Measurements from ENCODE around the gene HBA1. TPM values are rescaled to one million over a fixed set of nuclear protein-coding genes. Genes with fewer than 3 reads are reported as not detected.

HBA1 gene
- total and polyA plus RNA-seq, 2 of the 8 experiments (the other 6 are each of a cell fraction or from before 2014, with no cell fraction given): 2.3 TPM

DNA sequence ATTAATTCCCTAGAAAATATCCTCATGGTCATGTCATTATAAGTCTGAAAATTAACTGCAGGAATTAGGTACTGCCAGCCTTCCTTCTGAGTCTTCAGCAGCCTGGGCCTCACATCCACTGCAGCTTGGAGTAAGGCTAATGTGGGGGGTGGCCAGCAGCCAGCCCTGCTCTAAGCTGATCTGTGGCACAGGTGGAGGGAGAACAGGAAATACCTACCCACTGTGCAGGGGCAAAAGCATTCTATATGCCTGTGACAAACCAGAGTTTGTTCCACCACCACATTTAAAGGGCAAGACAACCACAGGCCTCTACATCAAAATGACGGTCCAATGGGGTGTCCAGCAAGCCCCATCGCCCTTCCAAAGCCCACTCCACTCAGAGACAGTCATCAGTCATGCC lies 47.4 kb upstream of the HBA1 start (continued):
- TF ChIP-seq, protein P1, sequence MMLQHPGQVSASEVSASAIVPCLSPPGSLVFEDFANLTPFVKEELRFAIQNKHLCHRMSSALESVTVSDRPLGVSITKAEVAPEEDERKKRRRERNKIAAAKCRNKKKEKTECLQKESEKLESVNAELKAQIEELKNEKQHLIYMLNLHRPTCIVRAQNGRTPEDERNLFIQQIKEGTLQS (IDR thresholded peaks at IDR 0.05; ENCODE audit: insufficient read depth, low read depth, low read length): no peak
